Peyer's patch (tissue), 4 donors: ENCODE measurements around the gene CD4.

Source experiments
- POLR2A ChIP-seq, 2 donors: fragments of 450-650 bp; IDR thresholded peaks; one replicate each; pipeline ENCODE4 v1.5.1; 2017; ENCODE audit warnings: antibody characterized with exemption in 2 of 2, mild to moderate bottlenecking in 2 of 2, moderate library complexity in 2 of 2
- TF ChIP-seq, protein P1 (sequence below), 6 experiments: fragments of 450-650 bp in 4 of 6; fragments of 200-600 bp in 2 of 6; sonication (generic) in 1 of 6; IDR thresholded peaks; one replicate each; pipeline ENCODE4 v1.5.1; 2017 to 2019; ENCODE audit warnings: antibody characterized with exemption in 6 of 6, mild to moderate bottlenecking in 3 of 6, moderate library complexity in 1 of 6

DNA sequence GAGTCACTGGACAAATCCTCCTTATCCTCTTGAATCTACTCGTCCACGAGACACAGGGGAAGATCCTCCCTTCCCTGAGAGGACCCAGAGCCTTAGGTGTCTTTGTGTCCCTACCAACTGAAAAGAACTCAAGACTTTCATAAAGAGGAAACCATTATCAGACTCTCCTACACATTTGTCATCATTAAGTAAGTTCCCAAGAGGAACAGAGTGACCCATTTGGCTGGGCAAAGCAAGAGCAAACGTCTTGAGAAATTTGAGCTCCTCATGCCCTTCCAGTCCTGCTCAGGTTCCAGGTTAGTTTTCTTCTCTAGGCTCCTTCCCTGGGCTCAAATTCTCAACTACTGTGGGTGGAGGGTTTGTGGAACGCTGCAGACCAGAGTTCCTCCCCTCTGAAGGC is 42.1 kb upstream of the CD4 start:
- TF ChIP-seq, protein P1, sequence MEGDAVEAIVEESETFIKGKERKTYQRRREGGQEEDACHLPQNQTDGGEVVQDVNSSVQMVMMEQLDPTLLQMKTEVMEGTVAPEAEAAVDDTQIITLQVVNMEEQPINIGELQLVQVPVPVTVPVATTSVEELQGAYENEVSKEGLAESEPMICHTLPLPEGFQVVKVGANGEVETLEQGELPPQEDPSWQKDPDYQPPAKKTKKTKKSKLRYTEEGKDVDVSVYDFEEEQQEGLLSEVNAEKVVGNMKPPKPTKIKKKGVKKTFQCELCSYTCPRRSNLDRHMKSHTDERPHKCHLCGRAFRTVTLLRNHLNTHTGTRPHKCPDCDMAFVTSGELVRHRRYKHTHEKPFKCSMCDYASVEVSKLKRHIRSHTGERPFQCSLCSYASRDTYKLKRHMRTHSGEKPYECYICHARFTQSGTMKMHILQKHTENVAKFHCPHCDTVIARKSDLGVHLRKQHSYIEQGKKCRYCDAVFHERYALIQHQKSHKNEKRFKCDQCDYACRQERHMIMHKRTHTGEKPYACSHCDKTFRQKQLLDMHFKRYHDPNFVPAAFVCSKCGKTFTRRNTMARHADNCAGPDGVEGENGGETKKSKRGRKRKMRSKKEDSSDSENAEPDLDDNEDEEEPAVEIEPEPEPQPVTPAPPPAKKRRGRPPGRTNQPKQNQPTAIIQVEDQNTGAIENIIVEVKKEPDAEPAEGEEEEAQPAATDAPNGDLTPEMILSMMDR (IDR thresholded peaks at IDR 0.05) = no peak
- TF ChIP-seq POLR2A (IDR thresholded peaks at IDR 0.05) = no peak
